Epithelial cell of esophagus (primary cell): ENCODE results near the gene KIF6.

ENCODE experiments used
- DNase-seq: peaks from one replicate; pipeline ENCODE4 v3.0.0; 2010; ENCODE audit warnings: low read depth
- H3K4me3 ChIP-seq: 2 replicates; pipeline ENCODE4 v1.5.1; 2011; ENCODE audit warnings: mild to moderate bottlenecking, low read length, control low read depth
- CTCF ChIP-seq: IDR thresholded peaks from 2 replicates; pipeline ENCODE4 v1.5.1; 2011; ENCODE audit warnings: low read depth, mild to moderate bottlenecking, low read length, control low read depth, inconsistent platforms; ENCODE audit not compliant: insufficient read depth; ENCODE audit errors: missing control alignments

KIF6 gene

GRCh38 chr6:39608652-39609345, 116.4 kb downstream of the KIF6 start:
- DNase-seq = no peak
- no peak overlapping the region for H3K4me3 ChIP-seq
- TF ChIP-seq CTCF = no peak

- DNase-seq = no peak
- H3K4me3 ChIP-seq = no peak overlapping the region
- TF ChIP-seq CTCF = no peak
These were observed 122.3 kb downstream of the KIF6 start for GRCh38 chr6:39602601-39603519.

GRCh38 chr6:39599973-39600372, 125.2 kb downstream of the KIF6 start:
- no peak for TF ChIP-seq CTCF
- no peak overlapping the region for H3K4me3 ChIP-seq
- no peak for DNase-seq

- TF ChIP-seq CTCF = no peak
- H3K4me3 ChIP-seq = no peak overlapping the region
- no peak for DNase-seq
These were observed 125.9 kb downstream of the KIF6 start for GRCh38 chr6:39599341-39599740.

- no peak for DNase-seq
- H3K4me3 ChIP-seq = no peak overlapping the region
- TF ChIP-seq CTCF = no peak
These were observed 130.9 kb downstream of the KIF6 start for GRCh38 chr6:39594285-39594684.

GRCh38 chr6:39593646-39594045, 131.6 kb downstream of the KIF6 start:
- no peak for TF ChIP-seq CTCF
- DNase-seq = no peak
- no peak overlapping the region for H3K4me3 ChIP-seq

GRCh38 chr6:39590871-39591393, 134.3 kb downstream of the KIF6 start:
- H3K4me3 ChIP-seq = no peak overlapping the region
- DNase-seq = no peak
- TF ChIP-seq CTCF = no peak
